ENCODE results near the gene CD2AP.
"Not testable (repeated sequence)": the region's sequence is repeated elsewhere in the genome, so short reads cannot be mapped to it uniquely, and the experiment has no call there.

CD2AP gene

GRCh38 chr6:47477497-47478232, at the start of gene CD2AP:
TSS of gene CD2AP (plus strand) at chr6:47477789. CDS start at chr6:47478245, 456 bp downstream.
- DNase-seq: peak; percentile 96

GRCh38 chr6:47428288-47428687, 49.3 kb upstream of the CD2AP start:
- DNase-seq: no peak

GRCh38 chr6:47428746-47429664, 48.6 kb upstream of the CD2AP start:
- no peak for DNase-seq

- DNase-seq: peak; percentile 68
Measured at GRCh38 chr6:47434372-47435253, 43.0 kb upstream of the CD2AP start.

- DNase-seq: no peak
Measured at GRCh38 chr6:47435254-47435612, 42.4 kb upstream of the CD2AP start.

GRCh38 chr6:47437592-47437991, 40.0 kb upstream of the CD2AP start:
- DNase-seq: no peak

GRCh38 chr6:47438481-47439347, 38.9 kb upstream of the CD2AP start:
- DNase-seq: peak; percentile 30

GRCh38 chr6:47439348-47439668, 38.3 kb upstream of the CD2AP start:
- DNase-seq: no peak

- DNase-seq: no peak
Measured at GRCh38 chr6:47440719-47441118, 36.9 kb upstream of the CD2AP start.

GRCh38 chr6:47444964-47445363, 32.6 kb upstream of the CD2AP start:
- not testable (repeated sequence) for DNase-seq

GRCh38 chr6:47446669-47447330, 30.8 kb upstream of the CD2AP start:
- DNase-seq: no peak

- DNase-seq: no peak
Measured at GRCh38 chr6:47447722-47448121, 29.9 kb upstream of the CD2AP start.

- no peak for DNase-seq
Measured at GRCh38 chr6:47451162-47451561, 26.4 kb upstream of the CD2AP start.

- no peak for DNase-seq
Measured at GRCh38 chr6:47452899-47453298, 24.7 kb upstream of the CD2AP start.

- DNase-seq: no peak
Measured at GRCh38 chr6:47453372-47453936, 24.1 kb upstream of the CD2AP start.

- DNase-seq: no peak
Measured at GRCh38 chr6:47454713-47455396, 22.7 kb upstream of the CD2AP start.

GRCh38 chr6:47455533-47456209, 21.9 kb upstream of the CD2AP start:
- peak; percentile 61 for DNase-seq

- DNase-seq: peak; percentile 50
Measured at GRCh38 chr6:47456536-47456975, 21.0 kb upstream of the CD2AP start.

GRCh38 chr6:47457370-47457769, 20.2 kb upstream of the CD2AP start:
- DNase-seq: peak; percentile 18

GRCh38 chr6:47464052-47464451, 13.5 kb upstream of the CD2AP start:
- peak; percentile 48 for DNase-seq

Measured in DMS53 (cell line).